Fibroblast of the aortic adventitia (primary cell): ENCODE measurements around the gene RAD51B. TPM values are rescaled to one million over a fixed set of nuclear protein-coding genes. Genes with fewer than 3 reads are reported as not detected.
"Not testable (repeated sequence)": the region's sequence is repeated elsewhere in the genome, so short reads cannot be mapped to it uniquely, and the experiment has no call there.

Experiments
- DNase-seq: peaks from one replicate; pipeline ENCODE4 v3.0.0-alpha.2; 2010; ENCODE audit warnings: low read depth
- H3K4me3 ChIP-seq: 2 replicates; pipeline ENCODE4 v1.5.1; 2011; ENCODE audit warnings: low read depth, mild to moderate bottlenecking, control low read depth, low read length, moderate library complexity
- total RNA-seq: library from RNA; depleted of rRNA; stranded (reverse); fragments of >200 nt; gene quantifications from 2 replicates; pipeline ENCODE4 v1.2.3, GENCODE V29; 2012; ENCODE audit warnings: low replicate concordance
- TF ChIP-seq, protein P1 (sequence below): IDR thresholded peaks from 2 replicates; pipeline ENCODE4 v1.5.1; 2011; ENCODE audit warnings: mild to moderate bottlenecking, low read length, control low read depth, inconsistent platforms; ENCODE audit not compliant: insufficient read depth

Gene RAD51B
- total RNA-seq, 1 donor, result 28.7 TPM

DNA sequence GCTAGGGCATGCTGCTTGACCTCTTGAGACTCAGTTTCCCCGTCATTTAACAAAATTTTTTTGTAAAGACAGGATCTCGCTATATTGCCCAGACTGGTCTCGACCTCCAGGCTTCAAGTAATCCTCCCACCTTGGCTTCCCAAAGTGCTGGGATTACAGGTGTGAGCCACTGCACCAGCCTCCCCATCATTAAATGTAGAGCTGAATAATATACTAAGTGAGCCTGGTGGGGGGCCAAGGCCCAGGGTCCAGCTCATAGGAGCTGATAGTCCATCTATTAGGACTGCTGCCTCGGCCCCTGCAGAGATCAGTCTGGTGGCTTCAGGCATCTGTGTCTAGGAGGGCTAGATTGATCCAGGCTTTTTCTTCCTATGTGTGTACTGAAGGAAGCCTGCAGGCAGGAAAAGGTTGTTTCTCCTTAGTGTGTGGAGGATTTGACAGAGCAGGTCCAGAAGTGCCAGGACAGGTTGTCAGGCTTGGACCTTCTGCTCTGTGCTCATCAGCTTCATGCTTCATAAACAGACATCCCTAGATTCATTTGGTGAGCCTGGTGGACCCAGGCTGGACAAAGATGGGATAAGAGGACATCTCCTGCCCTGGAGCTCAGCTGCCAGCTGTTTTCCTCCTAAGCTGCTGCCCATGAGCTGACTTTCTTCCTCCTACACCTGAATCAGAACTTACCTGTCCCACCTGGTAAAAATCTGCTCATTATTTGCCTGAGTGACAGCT is 837.9 kb downstream of the RAD51B start:
- DNase-seq, result no peak
- TF ChIP-seq, protein P1, sequence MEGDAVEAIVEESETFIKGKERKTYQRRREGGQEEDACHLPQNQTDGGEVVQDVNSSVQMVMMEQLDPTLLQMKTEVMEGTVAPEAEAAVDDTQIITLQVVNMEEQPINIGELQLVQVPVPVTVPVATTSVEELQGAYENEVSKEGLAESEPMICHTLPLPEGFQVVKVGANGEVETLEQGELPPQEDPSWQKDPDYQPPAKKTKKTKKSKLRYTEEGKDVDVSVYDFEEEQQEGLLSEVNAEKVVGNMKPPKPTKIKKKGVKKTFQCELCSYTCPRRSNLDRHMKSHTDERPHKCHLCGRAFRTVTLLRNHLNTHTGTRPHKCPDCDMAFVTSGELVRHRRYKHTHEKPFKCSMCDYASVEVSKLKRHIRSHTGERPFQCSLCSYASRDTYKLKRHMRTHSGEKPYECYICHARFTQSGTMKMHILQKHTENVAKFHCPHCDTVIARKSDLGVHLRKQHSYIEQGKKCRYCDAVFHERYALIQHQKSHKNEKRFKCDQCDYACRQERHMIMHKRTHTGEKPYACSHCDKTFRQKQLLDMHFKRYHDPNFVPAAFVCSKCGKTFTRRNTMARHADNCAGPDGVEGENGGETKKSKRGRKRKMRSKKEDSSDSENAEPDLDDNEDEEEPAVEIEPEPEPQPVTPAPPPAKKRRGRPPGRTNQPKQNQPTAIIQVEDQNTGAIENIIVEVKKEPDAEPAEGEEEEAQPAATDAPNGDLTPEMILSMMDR, result no peak
- no peak overlapping the region for H3K4me3 ChIP-seq

DNA sequence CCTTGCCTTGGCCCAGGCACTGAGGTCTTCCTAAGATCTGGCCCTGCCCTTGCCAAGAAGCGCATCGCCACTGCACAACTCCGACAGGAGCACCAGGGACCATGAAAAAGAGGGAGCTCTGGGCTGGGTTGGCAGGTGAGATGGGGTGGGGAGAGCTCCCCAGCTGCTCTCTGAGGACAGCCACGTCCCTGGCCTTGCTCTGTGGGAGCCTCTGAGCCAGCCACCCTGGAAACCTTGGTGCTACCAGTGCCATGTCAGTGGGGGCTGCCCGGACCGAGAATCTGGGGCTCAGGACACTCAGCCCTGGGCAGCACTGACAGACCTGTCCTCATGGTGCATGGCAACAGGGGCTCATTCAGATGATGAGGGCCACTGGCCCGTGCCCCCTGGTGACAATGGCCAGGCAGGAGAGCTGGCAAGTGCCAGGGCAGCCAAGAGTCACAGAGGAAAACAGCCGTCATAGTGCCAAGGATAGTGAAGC is 838.5 kb downstream of the RAD51B start:
- TF ChIP-seq, protein P1, result no peak
- no peak overlapping the region for H3K4me3 ChIP-seq
- no peak for DNase-seq

DNA sequence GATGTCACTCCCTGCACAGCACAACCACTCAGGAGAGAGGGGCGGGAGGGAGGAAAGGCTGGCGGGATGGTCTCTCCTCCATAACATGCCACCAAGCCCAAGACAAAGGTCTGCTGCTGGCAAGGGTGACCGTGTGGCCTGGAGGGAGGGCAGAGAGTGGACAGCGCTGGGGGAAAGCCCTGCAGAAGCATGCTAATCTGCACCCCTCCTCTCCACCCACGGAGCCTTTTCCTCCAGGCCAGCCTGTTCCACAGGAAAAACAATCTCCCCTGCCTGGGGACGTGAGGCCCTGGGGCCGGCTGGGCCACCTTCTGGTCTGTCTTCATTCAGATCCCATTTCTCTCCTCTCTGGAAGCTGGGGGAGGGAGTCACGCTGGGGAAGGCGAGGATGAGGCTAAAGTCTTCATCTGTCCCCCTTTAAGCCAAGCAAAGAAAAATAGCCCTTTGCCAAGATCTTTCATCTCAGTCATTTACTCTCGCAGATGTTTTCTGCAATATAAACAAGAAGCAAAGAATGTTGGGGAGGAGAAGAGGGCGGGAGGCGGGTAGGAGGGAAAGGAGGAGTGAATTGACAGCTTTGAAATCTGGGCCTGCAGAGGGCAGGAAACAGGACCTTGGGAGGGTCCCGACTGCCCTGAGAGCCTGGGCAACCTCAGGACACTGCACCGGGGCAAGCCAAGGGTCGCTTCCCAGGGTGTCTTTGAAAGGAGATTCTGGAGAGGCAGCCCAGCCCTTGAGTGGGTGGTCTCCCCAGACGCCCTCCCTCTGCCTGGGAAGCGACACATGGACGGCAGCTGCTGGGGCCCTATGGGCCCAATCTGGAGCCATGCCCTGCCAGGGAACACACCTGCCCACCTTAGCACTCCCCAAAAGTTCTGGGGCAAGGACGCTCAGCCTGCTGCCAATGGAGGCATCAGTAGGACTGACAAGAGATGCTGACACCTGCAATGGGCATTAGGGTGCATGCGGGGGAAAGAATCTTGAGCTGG is 839.7 kb downstream of the RAD51B start:
- TF ChIP-seq, protein P1, result no peak

DNA sequence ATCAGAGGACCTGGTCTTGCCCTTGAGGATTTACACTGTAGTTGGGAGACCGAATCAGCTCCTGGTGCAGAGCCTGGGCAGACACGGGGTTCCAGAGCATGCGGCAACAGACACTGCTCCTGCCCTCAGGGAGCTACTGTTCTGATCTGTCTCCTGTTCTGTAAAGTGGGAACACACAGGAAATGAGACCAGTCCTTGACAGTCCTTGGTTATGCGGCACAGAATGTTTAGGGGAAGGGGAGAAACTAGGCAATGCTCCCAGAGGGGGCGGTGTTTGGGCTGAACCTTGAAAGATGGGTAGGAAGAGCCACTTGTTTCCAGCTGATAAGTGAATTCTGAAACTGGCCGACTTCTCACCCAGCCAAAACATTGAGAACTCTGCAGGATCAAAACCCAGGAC is 840.9 kb downstream of the RAD51B start:
- TF ChIP-seq, protein P1, result no peak
- DNase-seq, result no peak
- no peak overlapping the region for H3K4me3 ChIP-seq

More for the DNA sequence above, 839.7 kb downstream of the RAD51B start:
- no peak overlapping the region for H3K4me3 ChIP-seq
- DNase-seq, result no peak

DNA sequence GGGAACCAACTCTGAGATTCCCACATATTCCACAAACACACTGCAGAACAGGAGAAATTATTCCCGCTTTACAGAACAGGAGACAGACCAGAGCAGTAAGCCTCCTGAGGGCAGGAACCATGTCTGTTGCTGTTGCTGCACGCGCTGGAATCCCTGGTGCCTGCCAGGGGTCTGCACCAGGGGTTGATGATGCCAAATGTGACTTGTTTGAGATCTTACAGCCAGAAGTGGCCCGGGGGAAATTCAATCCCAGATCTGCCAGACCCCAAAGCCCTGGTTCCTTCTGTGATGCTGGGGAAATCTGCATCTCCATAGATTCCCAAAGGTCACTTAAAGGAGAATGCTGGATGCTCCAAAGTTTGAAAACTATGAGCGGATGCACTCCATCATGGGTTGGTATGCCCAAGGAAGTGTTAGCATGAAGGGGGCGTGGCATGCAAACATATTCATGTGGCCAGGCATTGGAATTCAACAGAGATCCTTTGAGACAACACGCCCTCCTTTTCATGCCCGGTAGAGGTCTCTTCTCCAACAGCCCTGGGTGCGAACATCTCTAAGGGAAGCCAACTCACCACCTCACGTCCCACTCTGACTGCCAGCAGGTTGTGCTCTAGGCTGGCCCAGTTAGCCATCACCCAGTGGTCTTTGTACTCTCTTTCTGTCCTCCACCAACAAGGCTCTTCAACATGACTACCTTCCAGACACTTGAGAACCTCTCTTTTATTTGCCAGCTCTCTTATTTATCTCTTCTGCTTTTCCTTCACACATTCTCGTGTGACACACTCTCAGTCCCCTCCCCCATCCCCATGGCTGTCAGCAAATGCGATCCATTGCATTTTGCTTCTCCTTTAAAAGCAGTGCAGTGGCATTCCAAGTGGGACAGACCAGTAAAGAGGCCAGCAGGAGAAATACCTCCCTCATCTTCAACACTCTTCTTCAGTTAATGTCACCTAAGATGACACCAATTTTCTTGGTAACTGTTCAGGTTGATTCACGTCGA is 841.9 kb downstream of the RAD51B start:
- DNase-seq, result no peak
- no peak overlapping the region for H3K4me3 ChIP-seq
- TF ChIP-seq, protein P1, result no peak

DNA sequence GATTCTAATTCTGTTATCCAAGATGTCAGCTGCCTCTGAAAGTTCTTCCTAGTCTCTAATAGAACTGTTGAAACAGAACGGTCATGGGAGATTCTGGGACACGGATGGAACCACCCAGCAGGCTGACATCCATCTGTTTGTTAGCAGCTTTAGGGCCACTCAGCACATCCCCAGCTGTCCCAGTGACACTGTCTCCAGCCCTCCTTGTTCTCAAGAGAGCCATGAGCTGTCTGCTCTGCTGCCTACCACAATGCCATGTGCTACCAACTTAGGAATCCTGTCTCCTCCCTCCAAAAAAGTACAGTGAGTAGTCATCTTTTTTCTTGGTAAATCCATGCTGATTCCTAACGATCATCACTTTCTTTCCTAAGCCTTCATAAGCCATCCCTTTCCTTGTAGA is 842.8 kb downstream of the RAD51B start:
- no peak for DNase-seq
- no peak overlapping the region for H3K4me3 ChIP-seq
- TF ChIP-seq, protein P1, result no peak

DNA sequence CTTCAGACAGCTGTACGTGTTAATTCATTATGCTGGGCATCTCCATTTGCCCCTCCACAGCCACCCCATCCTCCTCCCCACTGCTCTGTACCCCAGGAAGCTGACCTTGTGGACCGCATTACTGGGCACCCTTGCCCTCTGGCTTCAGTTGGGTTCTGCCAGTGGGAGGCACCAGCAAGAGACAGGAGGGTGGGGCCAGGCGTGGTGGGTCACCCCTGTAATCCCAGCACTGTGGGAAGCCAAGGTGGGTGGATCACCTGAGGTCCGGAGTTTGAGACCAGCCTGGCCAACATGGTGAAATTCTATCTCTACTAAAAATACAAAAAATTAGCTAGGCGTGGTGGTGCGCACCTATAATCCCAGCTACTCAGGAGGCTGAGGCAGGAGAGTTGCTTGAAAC is 843.2 kb downstream of the RAD51B start:
- DNase-seq, result not testable (repeated sequence)

More for the DNA sequence above, 843.2 kb downstream of the RAD51B start:
- not testable (repeated sequence) for H3K4me3 ChIP-seq
